HG02973 (cell line): Measurements from ENCODE around the gene MUC21.
"Not testable (repeated sequence)": the region's sequence is repeated elsewhere in the genome, so short reads cannot be mapped to it uniquely, and the experiment has no call there.

Experiments used
- ATAC-seq: cut with Tn5 transposase; IDR thresholded peaks from one replicate; pipeline ENCODE4 v1.9.1; 2021; ENCODE audit warnings: moderate library complexity; ENCODE audit not compliant: unreplicated experiment

MUC21 gene

DNA sequence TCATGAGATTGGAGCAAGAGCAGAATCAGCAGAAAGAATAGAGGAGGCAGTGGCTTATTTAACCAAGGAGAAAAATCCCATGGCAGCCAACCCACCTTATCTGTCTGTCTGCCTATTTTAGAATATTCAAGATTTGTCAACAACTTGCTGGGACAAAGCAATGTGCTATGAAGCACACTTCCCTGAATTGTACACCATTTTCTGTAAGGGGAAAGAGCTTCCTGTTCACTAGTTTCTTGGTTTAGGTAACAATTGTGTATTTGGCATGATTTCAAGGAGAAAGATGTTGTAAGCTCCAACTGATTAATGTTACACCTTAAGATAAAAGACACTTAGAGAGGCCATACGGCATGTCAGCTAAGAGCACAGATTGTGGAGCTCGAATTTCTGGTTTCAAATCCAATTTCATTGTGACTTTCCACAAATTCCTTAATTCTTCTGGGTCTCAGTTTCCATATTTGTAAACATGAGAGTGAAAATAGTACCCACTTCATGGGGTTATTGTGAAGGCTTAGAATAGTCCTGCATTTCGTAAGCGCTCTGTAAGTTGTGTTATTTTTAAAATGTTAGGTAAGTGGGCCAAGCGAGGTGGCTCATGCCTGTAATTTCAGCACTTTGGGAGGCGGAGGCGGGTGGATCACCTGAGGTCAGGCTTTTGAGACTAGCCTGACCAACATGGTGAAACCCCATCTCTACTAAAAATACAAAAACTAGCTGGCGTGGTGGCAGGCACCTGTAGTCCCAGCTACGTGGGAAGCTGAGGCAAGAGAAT, 21.9 kb downstream of the MUC21 start:
- ATAC-seq: no peak

DNA sequence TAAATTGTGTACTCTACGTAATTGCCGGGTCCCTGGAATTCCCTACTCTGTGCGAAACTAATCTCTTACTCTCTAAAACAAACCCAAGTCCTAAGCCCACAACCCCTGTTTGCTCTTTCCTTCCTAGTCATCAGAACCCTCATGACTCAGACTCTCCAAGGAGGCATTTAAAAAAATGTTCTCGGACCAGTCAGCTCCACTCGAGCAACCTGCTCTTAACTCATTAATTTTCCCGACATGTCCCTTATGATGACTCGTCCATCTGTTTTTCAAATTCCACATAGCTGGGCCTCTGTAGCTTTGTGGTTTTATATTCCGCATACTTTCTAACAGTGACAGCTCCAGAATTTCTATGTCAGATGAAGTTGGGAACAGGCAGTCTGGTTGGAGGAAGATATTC, 24.2 kb downstream of the MUC21 start:
- ATAC-seq: no peak

DNA sequence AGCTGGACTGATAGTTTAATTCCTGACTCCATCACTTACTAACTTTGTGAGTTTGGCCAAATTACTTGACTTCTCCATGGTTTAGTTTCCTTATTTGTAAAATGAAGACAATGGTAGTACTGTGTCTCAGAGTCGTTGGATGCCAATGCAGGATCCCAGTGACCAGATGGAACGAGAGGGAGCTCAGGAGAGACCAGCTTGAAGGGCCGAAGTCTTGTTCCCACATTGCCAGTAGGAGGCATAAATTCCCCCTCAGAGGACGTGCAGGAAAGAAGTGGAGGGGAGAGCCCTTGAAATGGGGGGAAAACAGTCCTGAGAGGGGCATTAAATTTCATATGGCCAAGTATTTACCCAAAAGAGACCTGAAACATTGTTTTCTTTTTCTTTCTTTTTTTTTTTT, 24.6 kb downstream of the MUC21 start:
- no peak for ATAC-seq

DNA sequence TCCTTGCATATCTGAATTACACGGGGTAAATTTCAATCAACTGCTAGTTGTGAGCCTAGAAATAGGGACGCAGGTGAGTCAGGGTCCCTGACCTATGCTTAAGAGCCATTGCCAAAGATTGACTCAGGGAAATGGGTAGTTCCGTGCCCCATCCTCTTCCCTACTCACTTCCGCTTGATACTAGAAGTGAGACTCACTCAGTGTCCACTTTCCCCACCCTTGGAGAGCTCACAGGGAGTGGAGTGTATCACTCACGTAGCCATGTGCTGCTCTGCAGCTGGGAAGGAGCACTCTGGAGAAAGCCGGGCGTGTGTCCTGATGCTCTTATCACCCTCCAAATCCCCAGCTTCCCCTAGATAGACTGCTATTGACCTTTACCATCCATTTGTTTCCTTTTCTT, 26.2 kb downstream of the MUC21 start:
- ATAC-seq: no peak

DNA sequence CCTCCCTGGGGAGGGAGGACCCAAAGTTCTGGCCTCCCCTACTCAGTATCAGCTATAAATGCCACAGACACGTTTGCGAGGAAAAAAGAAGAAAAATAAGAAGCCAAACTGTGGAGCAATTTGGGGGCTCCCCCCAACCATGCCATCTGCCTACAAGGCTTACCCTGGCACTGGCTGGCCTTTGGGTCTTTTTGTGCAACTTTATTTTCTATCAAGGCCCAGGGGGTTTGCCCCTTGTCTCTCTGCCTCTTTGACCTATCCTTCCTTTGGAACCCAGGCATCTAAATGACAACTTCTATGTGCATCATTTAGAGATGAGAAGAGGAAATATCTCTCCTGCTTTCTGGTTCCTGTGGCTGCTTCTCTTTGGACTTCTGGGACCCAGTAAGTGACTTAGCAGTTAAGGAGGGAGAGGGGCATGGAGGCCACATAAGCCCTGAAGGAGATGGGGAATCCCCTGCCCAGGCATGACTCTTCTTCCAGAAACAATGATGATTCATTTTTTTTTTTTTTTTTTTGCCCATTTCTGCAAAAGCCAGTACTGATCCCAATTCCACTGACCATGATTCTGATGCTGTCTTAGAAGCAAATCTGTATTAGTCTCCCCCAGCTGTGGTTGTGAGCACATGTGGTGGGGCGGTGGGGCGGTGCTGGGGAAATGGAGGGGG, 27.0 kb downstream of the MUC21 start, which contains the start of gene MUC22:
Gene MUC22 (plus strand): TSS at position 82 of the 668 bp plus-strand sequence. CDS start 233 bp downstream, at position 315.
- no peak for ATAC-seq

DNA sequence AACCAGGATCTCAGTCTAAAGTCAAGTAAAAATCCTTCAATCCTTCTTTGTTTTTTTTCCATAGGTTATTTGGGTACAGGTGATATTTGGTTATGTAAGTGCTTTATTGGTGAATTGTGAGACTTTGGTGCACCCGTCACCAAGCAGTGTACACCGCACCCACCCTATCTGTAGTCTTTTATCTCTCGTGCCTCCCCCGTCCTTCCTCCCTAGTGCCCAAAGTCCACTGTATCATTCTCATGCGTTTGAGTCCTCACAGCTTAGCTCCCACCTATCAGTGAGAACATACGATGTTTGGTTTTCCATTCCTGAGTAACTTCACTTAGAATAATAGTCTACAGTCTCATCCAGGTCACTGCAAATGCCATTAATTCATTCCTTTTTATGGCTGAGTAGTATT, 27.6 kb downstream of the MUC21 start:
- ATAC-seq: no peak

DNA sequence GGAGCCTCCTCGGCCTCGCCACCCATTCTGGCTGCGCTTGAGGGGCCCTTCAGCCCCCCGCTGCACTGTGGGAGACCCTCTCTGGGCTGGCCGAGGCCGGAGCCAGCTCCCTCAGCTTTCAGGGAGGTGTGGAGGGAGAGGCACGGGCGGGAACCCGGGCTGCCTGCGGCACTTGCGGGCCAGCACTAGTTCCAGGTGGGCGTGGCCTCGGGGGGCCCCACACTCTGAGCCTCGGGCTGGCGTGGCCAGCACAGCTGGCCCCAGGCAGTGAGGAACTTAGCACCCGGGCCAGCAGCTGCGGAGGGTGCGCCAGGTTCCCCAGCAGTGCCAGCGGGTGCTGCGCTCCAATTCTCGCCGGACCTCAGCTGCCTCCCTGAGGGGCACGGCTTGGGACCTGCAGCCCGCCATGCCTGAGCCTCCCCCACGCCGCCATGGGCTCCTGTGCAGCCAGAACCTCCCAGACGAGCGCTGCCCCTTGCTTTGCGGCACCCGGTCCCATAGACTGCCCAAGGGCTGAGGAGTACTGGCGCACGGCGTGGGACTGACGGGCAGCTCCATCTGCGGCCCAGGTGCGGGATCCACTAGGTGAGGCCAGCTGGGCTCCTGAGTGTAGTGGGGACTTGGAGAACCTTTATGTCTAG, 33.3 kb downstream of the MUC21 start:
- no peak for ATAC-seq

DNA sequence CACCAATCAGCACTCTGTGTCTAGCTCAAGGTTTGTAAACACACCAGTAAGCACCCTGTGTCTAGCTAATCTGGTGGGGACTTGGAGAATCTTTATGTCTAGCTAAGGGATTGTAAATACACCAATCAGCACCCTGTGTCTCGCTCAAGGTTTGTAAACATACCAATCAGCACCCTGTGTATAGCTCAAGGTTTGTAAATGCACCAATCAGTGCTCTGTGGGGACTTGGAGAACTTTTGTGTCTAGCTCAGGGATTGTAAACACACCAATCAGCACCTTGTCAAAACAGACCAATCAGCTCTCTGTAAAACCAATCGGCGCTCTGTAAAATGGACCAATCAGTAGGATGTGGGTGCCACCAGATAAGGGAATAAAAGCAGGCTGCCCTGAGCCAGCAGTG, 33.9 kb downstream of the MUC21 start:
- ATAC-seq: not testable (repeated sequence)

DNA sequence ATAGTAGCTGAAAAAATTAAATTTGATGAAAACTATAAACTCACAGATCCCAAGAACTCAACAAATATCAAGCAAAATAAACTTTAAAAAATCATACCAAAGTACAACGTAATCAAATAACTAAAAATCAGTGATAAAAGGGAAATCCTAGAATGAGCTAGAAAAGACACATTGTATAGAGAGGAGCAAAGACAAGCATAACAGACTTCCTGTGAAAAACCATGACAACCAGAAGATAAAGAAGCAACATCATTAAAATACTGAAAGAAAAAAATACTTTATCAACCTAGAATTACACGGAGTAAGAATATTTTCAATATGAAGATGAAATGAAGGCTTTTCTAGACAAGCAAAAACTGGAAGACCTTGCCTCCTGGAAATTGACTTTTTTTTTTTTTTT, 36.5 kb downstream of the MUC21 start:
- ATAC-seq: no peak

DNA sequence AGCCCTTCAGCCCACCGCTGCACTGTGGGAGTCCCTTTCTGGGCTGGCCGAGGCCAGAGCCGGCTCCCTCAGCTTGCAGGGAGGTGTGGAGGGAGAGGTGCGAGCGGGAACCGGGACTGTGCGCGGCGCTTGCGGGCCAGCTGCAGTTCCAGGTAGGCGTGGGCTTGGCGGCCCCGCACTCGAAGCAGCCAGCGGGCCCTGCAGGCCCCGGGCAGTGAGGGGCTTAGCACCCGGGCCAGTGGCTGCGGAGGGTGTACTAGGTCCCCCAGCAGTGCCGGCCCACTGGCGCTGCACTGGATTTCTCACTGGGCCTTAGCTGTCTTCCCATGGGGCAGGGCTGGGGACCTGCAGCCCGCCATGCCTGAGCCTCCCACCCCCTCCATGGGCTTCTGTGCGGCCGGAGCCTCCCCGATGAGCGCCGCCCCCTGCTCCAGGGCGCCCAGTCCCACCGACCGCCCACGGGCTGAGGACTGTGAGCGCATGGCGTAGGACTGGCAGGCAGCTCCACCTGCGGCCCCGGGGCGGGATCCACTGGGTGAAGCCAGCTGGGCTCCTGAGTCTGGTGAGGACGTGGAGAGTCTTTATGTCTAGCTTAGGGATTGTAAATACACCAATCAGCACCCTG, 37.2 kb downstream of the MUC21 start:
- ATAC-seq: not testable (repeated sequence)

DNA sequence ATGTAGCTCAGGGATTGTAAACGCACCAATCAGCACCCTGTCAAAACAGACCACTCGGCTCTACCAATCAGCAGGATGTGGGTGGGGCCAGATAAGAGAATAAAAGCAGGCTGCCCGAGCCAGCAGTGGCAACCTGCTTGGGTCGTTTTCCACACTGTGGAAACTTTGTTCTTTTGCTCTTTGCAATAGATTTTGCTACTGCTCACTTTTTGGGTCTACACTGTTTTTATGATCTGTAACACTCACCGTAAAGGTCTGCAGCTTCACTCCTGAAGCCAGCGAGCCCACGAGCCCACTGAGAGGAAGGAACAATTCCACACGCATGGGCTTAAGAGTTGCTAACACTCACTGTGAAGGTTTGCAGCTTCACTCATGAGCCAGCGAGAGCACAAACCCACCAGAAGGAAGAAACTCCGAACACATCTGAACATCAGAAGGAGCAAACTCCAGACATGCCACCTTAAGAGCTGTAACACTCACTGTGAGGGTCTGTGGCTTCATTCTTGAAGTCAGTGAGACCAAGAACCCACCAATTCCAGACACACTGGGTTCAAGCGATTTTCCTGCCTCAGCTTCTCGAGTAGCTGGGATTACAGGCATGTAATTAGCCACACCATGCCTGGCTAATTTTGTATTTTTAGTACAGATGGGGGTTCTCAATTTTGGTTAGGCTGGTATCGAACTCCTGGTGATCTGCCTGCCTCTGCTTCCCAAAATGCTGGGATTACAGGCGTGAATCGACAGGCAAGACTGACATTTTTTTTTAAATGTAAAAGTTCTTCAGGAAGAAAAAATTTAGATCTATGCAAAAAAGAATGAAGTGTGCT, 38.4 kb downstream of the MUC21 start:
- ATAC-seq: not testable (repeated sequence)

DNA sequence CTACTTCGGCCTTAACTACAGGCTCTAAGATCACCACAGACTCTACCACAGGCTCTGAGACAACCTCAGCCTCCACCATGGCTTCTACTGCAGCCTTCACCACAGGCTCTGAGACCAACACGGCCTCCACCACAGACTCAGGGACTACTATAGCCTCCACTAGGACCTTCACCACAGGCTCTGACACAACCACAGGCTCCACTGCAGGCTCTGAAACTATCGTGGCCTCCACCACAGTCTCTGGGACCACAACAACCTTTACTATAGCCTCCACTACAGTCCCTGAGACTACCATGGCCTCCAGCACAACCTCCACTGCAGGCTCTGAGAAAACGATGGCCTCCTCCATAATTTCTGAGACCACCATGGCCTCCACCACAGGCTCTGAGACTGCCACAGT, 42.1 kb downstream of the MUC21 start:
- no peak for ATAC-seq

DNA sequence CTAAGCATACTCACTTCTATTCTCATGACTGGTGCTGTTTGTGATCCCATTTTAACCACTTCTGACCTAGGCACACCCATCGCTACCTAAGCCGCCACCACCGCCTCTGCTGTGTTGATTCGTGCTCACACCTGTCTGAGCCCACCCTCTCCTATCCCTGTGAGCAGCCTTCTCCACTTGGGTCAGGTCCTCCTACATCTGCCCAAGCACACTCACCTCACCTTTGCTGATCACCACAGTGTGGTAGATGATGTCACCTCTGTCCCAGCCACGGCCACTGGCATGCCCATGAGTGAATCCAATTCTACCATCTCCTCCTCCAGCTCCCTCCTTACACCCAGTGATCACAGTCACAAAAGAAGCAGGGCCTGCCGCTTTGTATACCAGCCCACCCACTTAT, 47.6 kb downstream of the MUC21 start:
- no peak for ATAC-seq

DNA sequence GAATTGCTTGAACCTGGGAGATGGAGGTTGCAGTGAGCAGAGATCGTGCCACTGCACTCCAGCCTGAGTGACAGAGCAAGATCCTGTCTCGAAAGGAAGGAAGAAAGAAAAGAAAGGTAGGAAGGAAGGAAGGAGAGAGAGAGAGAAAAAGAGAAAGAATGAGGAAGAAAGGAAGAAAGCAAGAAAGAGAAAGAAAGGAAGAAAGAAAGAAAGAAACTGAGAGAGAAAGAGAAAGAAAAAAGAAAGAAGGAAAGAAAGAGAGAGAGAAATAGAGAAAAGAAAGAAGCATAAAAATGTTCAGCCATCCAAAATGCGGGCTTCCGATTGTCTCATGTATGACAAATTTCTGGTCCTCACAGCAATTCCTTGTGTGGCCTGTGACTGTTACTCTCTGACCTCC, 49.6 kb downstream of the MUC21 start:
- no peak for ATAC-seq

DNA sequence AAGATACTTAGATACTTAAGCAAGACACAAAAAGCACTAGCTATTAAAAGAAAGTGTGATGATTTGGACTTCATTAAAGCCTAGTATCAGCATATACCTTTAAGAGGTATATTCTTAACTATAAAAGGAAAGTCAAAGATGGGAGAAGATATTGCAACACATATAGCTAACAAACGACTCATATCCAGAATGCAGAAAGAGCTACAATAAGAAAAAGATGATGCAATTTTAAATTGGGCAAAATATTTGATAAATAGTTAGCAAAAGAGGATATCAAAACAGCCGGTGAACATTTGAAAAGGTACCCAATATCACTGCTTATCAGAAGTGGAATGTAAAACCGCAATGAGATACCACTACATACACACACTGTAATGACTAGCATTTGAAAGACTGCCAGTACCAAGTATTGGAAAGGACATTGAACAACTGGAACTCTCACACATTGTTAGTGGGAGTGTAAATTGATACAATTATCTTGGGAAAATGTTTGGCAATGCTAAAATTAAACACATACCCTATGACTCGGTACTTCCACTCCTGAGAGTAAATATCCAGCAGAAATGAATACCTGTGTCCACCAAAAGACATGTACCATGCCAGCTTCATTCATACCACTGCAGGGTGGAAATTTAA, 52.5 kb downstream of the MUC21 start:
- no peak for ATAC-seq

DNA sequence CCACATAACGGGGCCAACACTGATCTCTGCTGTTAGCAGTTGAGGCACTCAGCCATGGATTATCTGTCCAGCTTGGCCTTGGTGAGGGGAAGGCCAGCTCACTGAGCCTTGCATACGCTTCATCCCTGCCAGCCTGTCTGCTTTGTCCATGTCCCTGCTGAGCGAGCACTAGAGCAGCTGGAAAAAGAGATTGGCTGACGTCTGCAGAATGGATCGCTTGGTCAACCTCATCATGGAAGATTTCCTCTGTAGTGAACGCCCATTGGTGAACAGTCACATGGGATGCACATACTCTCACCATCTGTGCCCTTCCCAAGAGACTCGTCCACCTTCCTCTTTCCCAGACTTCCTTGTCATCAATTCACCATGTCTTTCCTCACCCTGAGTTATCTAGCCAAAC, 53.7 kb downstream of the MUC21 start:
- no peak for ATAC-seq

DNA sequence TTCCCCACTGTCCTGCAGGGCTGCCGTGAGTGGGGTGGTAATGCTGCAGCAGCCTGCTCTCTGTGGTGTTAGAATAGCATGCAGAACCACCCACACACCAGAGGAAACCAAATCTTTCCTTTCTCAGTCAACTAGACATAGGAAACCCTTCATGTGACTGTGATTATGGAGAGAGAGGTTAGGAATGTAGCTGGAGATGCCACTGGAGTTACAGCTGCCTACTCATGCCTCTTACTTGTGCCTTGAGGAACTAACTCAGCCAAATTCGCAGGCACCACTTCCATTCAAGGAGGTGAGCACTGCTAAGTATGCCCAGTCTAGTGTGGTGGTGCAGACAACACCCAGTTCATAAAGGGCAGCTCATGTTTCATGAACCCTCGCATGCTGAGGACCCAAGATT, 54.2 kb downstream of the MUC21 start:
- ATAC-seq: no peak

DNA sequence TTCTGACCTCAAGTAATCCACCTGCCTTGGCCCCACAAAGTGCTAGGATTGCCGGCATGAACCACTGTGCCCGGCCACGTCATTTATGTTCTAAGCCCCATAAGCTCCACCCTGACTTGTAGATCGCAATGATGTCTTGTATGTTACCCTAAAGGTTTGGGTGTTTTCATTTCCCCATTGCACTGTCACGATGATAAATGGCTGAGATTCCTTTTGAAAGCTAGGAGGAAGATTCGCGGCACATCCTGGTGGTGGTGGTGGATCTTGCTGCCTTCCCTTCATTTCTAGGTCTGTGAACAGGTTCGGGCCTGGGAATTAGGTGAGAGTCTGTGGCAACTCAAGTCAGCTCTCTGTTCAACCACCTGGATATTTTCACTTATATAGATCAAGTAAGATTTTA, 55.0 kb downstream of the MUC21 start:
- ATAC-seq: no peak
